ENCODE data around the gene PDPK1.

GRCh38 chr16:2517954-2518605 lies 19.7 kb upstream of the PDPK1 start:
- TF ChIP-seq CTCF (conservative IDR thresholded peaks at IDR 0.05; ENCODE audit: low read depth in 2 of 2) (no peak), POLR2AphosphoS5 (IDR thresholded peaks at IDR 0.05; ENCODE audit: low read depth) (no peak), ZNF331 (CRISPR knock-in tag; IDR thresholded peaks at IDR 0.05; ENCODE audit: low read depth) (no peak), EZH2 (IDR thresholded peaks at IDR 0.05; ENCODE audit: low read depth, unreplicated experiment) (no peak), EZH2phosphoT487 (IDR thresholded peaks at IDR 0.05; ENCODE audit: unreplicated experiment) (no peak), JUNB (IDR thresholded peaks at IDR 0.05; ENCODE audit: unreplicated experiment) (no peak), ZNF114 (CRISPR knock-in tag; IDR thresholded peaks at IDR 0.05) (no peak), CREB1 (CRISPR knock-in tag; IDR thresholded peaks at IDR 0.05; ENCODE audit: low read depth) (no peak), NANOG (IDR thresholded peaks at IDR 0.05; ENCODE audit: borderline replicate concordance) (no peak)
- TF ChIP-seq, protein P1, sequence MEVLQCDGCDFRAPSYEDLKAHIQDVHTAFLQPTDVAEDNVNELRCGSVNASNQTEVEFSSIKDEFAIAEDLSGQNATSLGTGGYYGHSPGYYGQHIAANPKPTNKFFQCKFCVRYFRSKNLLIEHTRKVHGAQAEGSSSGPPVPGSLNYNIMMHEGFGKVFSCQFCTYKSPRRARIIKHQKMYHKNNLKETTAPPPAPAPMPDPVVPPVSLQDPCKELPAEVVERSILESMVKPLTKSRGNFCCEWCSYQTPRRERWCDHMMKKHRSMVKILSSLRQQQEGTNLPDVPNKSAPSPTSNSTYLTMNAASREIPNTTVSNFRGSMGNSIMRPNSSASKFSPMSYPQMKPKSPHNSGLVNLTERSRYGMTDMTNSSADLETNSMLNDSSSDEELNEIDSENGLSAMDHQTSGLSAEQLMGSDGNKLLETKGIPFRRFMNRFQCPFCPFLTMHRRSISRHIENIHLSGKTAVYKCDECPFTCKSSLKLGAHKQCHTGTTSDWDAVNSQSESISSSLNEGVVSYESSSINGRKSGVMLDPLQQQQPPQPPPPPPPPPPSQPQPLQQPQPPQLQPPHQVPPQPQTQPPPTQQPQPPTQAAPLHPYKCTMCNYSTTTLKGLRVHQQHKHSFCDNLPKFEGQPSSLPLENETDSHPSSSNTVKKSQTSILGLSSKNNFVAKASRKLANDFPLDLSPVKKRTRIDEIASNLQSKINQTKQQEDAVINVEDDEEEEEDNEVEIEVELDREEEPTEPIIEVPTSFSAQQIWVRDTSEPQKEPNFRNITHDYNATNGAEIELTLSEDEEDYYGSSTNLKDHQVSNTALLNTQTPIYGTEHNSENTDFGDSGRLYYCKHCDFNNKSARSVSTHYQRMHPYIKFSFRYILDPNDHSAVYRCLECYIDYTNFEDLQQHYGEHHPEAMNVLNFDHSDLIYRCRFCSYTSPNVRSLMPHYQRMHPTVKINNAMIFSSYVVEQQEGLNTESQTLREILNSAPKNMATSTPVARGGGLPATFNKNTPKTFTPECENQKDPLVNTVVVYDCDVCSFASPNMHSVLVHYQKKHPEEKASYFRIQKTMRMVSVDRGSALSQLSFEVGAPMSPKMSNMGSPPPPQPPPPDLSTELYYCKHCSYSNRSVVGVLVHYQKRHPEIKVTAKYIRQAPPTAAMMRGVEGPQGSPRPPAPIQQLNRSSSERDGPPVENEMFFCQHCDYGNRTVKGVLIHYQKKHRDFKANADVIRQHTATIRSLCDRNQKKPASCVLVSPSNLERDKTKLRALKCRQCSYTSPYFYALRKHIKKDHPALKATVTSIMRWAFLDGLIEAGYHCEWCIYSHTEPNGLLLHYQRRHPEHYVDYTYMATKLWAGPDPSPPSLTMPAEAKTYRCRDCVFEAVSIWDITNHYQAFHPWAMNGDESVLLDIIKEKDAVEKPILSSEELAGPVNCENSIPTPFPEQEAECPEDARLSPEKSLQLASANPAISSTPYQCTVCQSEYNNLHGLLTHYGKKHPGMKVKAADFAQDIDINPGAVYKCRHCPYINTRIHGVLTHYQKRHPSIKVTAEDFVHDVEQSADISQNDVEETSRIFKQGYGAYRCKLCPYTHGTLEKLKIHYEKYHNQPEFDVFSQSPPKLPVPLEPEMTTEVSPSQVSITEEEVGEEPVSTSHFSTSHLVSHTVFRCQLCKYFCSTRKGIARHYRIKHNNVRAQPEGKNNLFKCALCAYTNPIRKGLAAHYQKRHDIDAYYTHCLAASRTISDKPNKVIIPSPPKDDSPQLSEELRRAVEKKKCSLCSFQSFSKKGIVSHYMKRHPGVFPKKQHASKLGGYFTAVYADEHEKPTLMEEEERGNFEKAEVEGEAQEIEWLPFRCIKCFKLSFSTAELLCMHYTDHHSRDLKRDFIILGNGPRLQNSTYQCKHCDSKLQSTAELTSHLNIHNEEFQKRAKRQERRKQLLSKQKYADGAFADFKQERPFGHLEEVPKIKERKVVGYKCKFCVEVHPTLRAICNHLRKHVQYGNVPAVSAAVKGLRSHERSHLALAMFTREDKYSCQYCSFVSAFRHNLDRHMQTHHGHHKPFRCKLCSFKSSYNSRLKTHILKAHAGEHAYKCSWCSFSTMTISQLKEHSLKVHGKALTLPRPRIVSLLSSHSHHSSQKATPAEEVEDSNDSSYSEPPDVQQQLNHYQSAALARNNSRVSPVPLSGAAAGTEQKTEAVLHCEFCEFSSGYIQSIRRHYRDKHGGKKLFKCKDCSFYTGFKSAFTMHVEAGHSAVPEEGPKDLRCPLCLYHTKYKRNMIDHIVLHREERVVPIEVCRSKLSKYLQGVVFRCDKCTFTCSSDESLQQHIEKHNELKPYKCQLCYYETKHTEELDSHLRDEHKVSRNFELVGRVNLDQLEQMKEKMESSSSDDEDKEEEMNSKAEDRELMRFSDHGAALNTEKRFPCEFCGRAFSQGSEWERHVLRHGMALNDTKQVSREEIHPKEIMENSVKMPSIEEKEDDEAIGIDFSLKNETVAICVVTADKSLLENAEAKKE (CRISPR knock-in tag; IDR thresholded peaks at IDR 0.05) = no peak
- TF ChIP-seq, protein P2, sequence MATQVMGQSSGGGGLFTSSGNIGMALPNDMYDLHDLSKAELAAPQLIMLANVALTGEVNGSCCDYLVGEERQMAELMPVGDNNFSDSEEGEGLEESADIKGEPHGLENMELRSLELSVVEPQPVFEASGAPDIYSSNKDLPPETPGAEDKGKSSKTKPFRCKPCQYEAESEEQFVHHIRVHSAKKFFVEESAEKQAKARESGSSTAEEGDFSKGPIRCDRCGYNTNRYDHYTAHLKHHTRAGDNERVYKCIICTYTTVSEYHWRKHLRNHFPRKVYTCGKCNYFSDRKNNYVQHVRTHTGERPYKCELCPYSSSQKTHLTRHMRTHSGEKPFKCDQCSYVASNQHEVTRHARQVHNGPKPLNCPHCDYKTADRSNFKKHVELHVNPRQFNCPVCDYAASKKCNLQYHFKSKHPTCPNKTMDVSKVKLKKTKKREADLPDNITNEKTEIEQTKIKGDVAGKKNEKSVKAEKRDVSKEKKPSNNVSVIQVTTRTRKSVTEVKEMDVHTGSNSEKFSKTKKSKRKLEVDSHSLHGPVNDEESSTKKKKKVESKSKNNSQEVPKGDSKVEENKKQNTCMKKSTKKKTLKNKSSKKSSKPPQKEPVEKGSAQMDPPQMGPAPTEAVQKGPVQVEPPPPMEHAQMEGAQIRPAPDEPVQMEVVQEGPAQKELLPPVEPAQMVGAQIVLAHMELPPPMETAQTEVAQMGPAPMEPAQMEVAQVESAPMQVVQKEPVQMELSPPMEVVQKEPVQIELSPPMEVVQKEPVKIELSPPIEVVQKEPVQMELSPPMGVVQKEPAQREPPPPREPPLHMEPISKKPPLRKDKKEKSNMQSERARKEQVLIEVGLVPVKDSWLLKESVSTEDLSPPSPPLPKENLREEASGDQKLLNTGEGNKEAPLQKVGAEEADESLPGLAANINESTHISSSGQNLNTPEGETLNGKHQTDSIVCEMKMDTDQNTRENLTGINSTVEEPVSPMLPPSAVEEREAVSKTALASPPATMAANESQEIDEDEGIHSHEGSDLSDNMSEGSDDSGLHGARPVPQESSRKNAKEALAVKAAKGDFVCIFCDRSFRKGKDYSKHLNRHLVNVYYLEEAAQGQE (IDR thresholded peaks at IDR 0.05; ENCODE audit: unreplicated experiment) = no peak

All from GM23338 (cell line).